OCI-LY1 (cell line): Measurements from ENCODE around the gene FABP2.

Experiments
- CTCF ChIP-seq: fragments of 200-600 bp; sonication (generic), shearing (Covaris generic); IDR thresholded peaks from 2 replicates; pipeline ENCODE4 v1.5.1; 2017; ENCODE audit warnings: mild to moderate bottlenecking, antibody characterized with exemption, low read length, moderate library complexity, mixed read lengths
- EZH2 ChIP-seq: fragments of 200-600 bp; sonication (generic), shearing (Covaris generic); IDR thresholded peaks from 2 replicates; pipeline ENCODE4 v1.8.0; 2017; ENCODE audit warnings: borderline replicate concordance, mixed run types, mild to moderate bottlenecking, antibody characterized with exemption, low read length, moderate library complexity, mixed read lengths

GRCh38 chr4:119281393-119281792, 40.5 kb downstream of the FABP2 start:
- TF ChIP-seq CTCF (no peak), EZH2 (no peak)
